Measurements from ENCODE around the gene OCA2.

- TF ChIP-seq CTCF (IDR thresholded peaks at IDR 0.05) (no peak), POLR2AphosphoS5 (IDR thresholded peaks at IDR 0.05) (no peak), EP300 (IDR thresholded peaks at IDR 0.05) (no peak)
Measured at GRCh38 chr15:28140062-28140461, 40.9 kb upstream of the OCA2 start.
